ENCODE results near the gene EYS. TPM values are rescaled to one million over a fixed set of nuclear protein-coding genes. Genes with fewer than 3 reads are reported as not detected.

EYS gene
- total RNA-seq, 3 donors from 2014 or later: 1.3 to 2.9 TPM; not detected in 1

GRCh38 chr6:64445038-64445437, 1262.0 kb downstream of the EYS start:
- H3K4me1 ChIP-seq: no peaks in the 10 kb centered on the region
- H3K9me3 ChIP-seq: peaks cover 10 to 17% of the 10 kb centered on the region in 2 donors
- TF ChIP-seq CTCF (IDR thresholded peaks at IDR 0.05) (no peak), POLR2A (IDR thresholded peaks at IDR 0.05) (no peak), POLR2AphosphoS5 (IDR thresholded peaks at IDR 0.05) (no peak)
- H3K27me3 ChIP-seq: no peaks in the 10 kb centered on the region
- intact Hi-C loops (cut with DNase I; ENCODE audit: low total_unique reads): no loop called here
- DNase-seq (ENCODE audit: low spot score in 2 of 2): no peak
- H3K27ac ChIP-seq: no peak overlapping the region
- no peak overlapping the region for H3K4me3 ChIP-seq
- H3K36me3 ChIP-seq: no peaks in the 10 kb centered on the region

DNA sequence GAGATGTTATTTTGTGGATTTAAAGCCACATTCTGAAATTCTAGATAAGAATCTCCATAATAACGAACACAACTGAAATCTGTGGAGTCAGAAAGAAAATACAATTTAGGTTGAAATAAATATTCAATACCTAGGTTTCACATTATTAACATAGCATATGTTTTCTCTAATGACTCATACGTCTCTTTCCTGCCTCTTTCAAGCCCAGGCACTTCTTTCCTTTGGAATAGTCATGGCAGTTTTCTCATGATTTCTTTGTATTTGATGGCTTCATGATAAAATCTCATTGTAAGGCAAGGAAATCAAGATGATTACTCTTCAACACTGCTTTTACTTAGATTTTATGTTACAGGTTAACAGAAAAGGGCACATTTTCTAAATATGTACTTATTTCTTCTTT, 1267.8 kb downstream of the EYS start:
- TF ChIP-seq POLR2A (IDR thresholded peaks at IDR 0.05) (no peak), CTCF (IDR thresholded peaks at IDR 0.05) (no peak), POLR2AphosphoS5 (IDR thresholded peaks at IDR 0.05) (no peak)
- no peak overlapping the region for H3K4me3 ChIP-seq
- peaks cover 10 to 12% of the 10 kb centered on the region in 2 donors for H3K9me3 ChIP-seq
- no peaks in the 10 kb centered on the region for H3K36me3 ChIP-seq
- H3K27me3 ChIP-seq: no peaks in the 10 kb centered on the region
- H3K27ac ChIP-seq: no peak overlapping the region
- DNase-seq (ENCODE audit: low spot score in 2 of 2): no peak
- H3K4me1 ChIP-seq: no peaks in the 10 kb centered on the region
- intact Hi-C loops (cut with DNase I; ENCODE audit: low total_unique reads): no loop called here

DNA sequence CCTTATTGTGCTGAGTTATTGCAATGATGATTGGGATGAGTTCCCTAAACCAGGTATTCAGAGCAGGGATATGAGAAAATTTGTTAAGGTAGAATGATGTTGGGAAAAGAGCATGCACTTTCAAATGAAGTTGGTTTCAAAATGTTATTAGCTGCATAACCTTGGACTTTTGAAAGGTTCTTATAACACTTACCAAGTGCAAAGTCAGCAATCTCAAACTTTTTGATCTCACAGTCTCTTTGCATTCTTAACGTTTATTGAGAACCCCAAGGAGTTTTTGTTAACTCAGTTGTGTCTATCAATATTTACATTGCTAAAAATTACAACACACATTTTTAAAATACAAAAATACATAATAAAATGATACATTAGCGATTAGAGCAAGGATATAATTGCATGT, 1269.0 kb downstream of the EYS start:
- H3K4me1 ChIP-seq: no peaks in the 10 kb centered on the region
- H3K27me3 ChIP-seq: no peaks in the 10 kb centered on the region
- TF ChIP-seq POLR2AphosphoS5 (IDR thresholded peaks at IDR 0.05) (no peak), CTCF (IDR thresholded peaks at IDR 0.05) (no peak), POLR2A (IDR thresholded peaks at IDR 0.05) (no peak)
- no peaks in the 10 kb centered on the region for H3K36me3 ChIP-seq
- intact Hi-C loops (cut with DNase I; ENCODE audit: low total_unique reads): no loop called here
- no peak overlapping the region for H3K4me3 ChIP-seq
- no peak for DNase-seq (ENCODE audit: low spot score in 2 of 2)
- no peak overlapping the region for H3K27ac ChIP-seq
- peaks cover 10 to 12% of the 10 kb centered on the region in 2 donors for H3K9me3 ChIP-seq

- TF ChIP-seq POLR2A (IDR thresholded peaks at IDR 0.05): no peak
- TF ChIP-seq POLR2AphosphoS5 (IDR thresholded peaks at IDR 0.05): no peak
- TF ChIP-seq CTCF (IDR thresholded peaks at IDR 0.05): no peak
- Histone ChIP-seq H3K4me3 (no peak overlapping the region), H3K27me3 (no peaks in the 10 kb centered on the region), H3K27ac (no peak overlapping the region), H3K36me3 (no peaks in the 10 kb centered on the region), H3K9me3 (no peaks in the 10 kb centered on the region), H3K4me1 (no peaks in the 10 kb centered on the region)
- no peak for DNase-seq (ENCODE audit: low spot score in 2 of 2)
- intact Hi-C loops (cut with DNase I; ENCODE audit: low total_unique reads): no loop called here
Measured at GRCh38 chr6:64429926-64430325, 1277.1 kb downstream of the EYS start.

DNA sequence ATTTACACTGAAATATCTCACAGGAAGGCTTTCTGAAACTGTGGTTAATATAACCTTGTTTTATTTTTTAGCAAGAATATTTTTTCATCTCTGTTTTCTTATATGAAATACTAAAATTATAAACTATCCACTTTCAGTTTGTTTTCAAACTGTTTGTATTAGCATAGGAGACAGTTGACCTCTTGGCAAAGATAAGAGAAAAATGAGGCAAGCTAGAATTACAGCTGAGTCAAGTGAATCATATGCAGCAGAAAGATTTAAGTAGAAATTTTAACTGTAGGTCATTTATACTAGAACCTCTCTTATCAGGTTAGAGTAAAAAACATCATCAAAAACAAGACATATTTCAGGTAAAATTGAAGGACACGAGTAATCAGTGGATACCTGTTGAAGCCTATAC, 1278.8 kb downstream of the EYS start:
- H3K36me3 ChIP-seq: no peaks in the 10 kb centered on the region
- intact Hi-C loops (cut with DNase I; ENCODE audit: low total_unique reads): no loop called here
- H3K4me3 ChIP-seq: no peak overlapping the region
- no peaks in the 10 kb centered on the region for H3K9me3 ChIP-seq
- no peaks in the 10 kb centered on the region for H3K4me1 ChIP-seq
- no peak for TF ChIP-seq CTCF (IDR thresholded peaks at IDR 0.05)
- TF ChIP-seq POLR2AphosphoS5 (IDR thresholded peaks at IDR 0.05): no peak
- no peak for TF ChIP-seq POLR2A (IDR thresholded peaks at IDR 0.05)
- no peaks in the 10 kb centered on the region for H3K27me3 ChIP-seq
- no peak for DNase-seq (ENCODE audit: low spot score in 2 of 2)
- H3K27ac ChIP-seq: no peak overlapping the region

Measured in breast epithelium (tissue), 4 donors.